HepG2 (cell line): ENCODE measurements around the gene SLC13A3. TPM values are rescaled to one million over a fixed set of nuclear protein-coding genes. Genes with fewer than 3 reads are reported as not detected.

Source experiments
- AGO1 ChIP-seq: fragments of 200-400 bp; formaldehyde crosslinking; IDR thresholded peaks from 2 replicates; pipeline ENCODE4 v1.6.1; 2017; ENCODE audit warnings: mild to moderate bottlenecking, low read depth, low read length, moderate library complexity; ENCODE audit not compliant: poor library complexity, severe bottlenecking
- ETV6 ChIP-seq: sonication (generic); formaldehyde crosslinking; conservative IDR thresholded peaks from 2 replicates; pipeline ENCODE4 v1.4.0; 2020; ENCODE audit warnings: missing genetic modification reagents
- FOXO1 ChIP-seq: sonication (generic); formaldehyde crosslinking; IDR thresholded peaks from 2 replicates; pipeline ENCODE4 v1.4.0; 2020; ENCODE audit warnings: missing genetic modification reagents
- GMEB2 ChIP-seq: IDR thresholded peaks from 2 replicates; pipeline ENCODE4 v1.6.1; 2016; ENCODE audit warnings: missing biosample characterization, missing genetic modification reagents, low read depth
- HDAC2 ChIP-seq: sonication (generic); formaldehyde crosslinking; IDR thresholded peaks from 2 replicates; pipeline ENCODE4 v1.4.0; 2020; ENCODE audit warnings: missing genetic modification reagents
- IRX3 ChIP-seq: sonication (generic); formaldehyde crosslinking; IDR thresholded peaks from 2 replicates; pipeline ENCODE4 v1.8.1; 2023; ENCODE audit warnings: mild to moderate bottlenecking, low read depth, missing genetic modification reagents, borderline replicate concordance
- KDM5A ChIP-seq: fragments of 200-600 bp; sonication (generic); IDR thresholded peaks from 2 replicates; pipeline ENCODE4 v1.7.0; 2018; ENCODE audit warnings: antibody characterized with exemption, mild to moderate bottlenecking, low read length, borderline replicate concordance
- KMT2B ChIP-seq: IDR thresholded peaks from 2 replicates; pipeline ENCODE4 v1.6.1; 2016; ENCODE audit warnings: missing genetic modification reagents, missing compliant biosample characterization
- NFIB ChIP-seq: sonication (generic); formaldehyde crosslinking; IDR thresholded peaks from 2 replicates; pipeline ENCODE4 v1.9.0; 2021; ENCODE audit warnings: missing genetic modification reagents, mild to moderate bottlenecking, borderline replicate concordance
- RAD21 ChIP-seq: fragments of 450-650 bp; formaldehyde crosslinking; IDR thresholded peaks from 2 replicates; pipeline ENCODE4 v1.5.0; 2020; ENCODE audit warnings: mild to moderate bottlenecking
- REXO4 ChIP-seq: sonication (generic); formaldehyde crosslinking; IDR thresholded peaks from 2 replicates; pipeline ENCODE4 v1.8.0; 2022; ENCODE audit warnings: missing genetic modification reagents, mild to moderate bottlenecking, borderline replicate concordance
- SNRNP70 ChIP-seq: fragments of 200-400 bp; formaldehyde crosslinking; IDR thresholded peaks from 2 replicates; pipeline ENCODE4 v1.6.1; 2017; ENCODE audit warnings: mild to moderate bottlenecking, low read depth, low read length, moderate library complexity
- TSC22D2 ChIP-seq: sonication (generic); formaldehyde crosslinking; IDR thresholded peaks from 2 replicates; pipeline ENCODE4 v1.5.1; 2020; ENCODE audit warnings: missing genetic modification reagents, mild to moderate bottlenecking, borderline replicate concordance
- ZHX2 ChIP-seq, 2 experiments: sonication (generic) in 1 of 2; formaldehyde crosslinking in 1 of 2; IDR thresholded peaks; 2 replicates each; pipeline versions ENCODE4 v1.6.1 to v1.9.0; 2014 to 2022; ENCODE audit warnings: antibody characterized with exemption in 1 of 2, borderline replicate concordance in 1 of 2, inconsistent platforms in 1 of 2, low read depth in 1 of 2, missing genetic modification reagents in 1 of 2
- ZNF644 ChIP-seq: IDR thresholded peaks from 2 replicates; pipeline ENCODE4 v1.6.1; 2016; ENCODE audit warnings: low read depth
- ZNF782 ChIP-seq: sonication (generic); formaldehyde crosslinking; IDR thresholded peaks from 2 replicates; pipeline ENCODE4 v1.4.0; 2020; ENCODE audit warnings: missing genetic modification reagents, mild to moderate bottlenecking, borderline replicate concordance
- ZXDC ChIP-seq: sonication (generic); formaldehyde crosslinking; IDR thresholded peaks from 2 replicates; pipeline ENCODE4 v1.5.0; 2020; ENCODE audit warnings: mild to moderate bottlenecking, missing genetic modification reagents
- polyA plus RNA-seq, 8 experiments: library from polyadenylated mRNA; depleted of rRNA in 3 of 8; stranded (reverse) in 7 of 8; unstranded in 1 of 8; fragments of >200 nt; fragmentation: Illumina TruSeq in 4 of 8; extraction: Trizol in 4 of 8; gene quantifications; 2 replicates each; pipeline versions ENCODE4 v1.2.1 to v1.2.3, GENCODE V29; 2011 to 2016; ENCODE audit warnings: low read depth in 4 of 8, missing spikeins in 1 of 8, mixed read lengths in 1 of 8; ENCODE audit not compliant: insufficient read depth in 1 of 8
- total RNA-seq, 5 experiments: library from RNA; depleted of rRNA; stranded (reverse); fragments of >200 nt; fragmentation: Illumina TruSeq; extraction: Trizol; gene quantifications; 2 replicates each; pipeline ENCODE4 v1.2.3, GENCODE V29; 2016; ENCODE audit warnings: low read depth in 1 of 5

The SLC13A3 gene
- total and polyA plus RNA-seq, 2 of the 13 experiments (the other 11 are each of a cell fraction or from before 2014, with no cell fraction given): 66.5 to 76.0 TPM

- TF ChIP-seq ZHX2 (IDR thresholded peaks at IDR 0.05; ENCODE audit: low read depth): no peak
- TF ChIP-seq ZHX2 (CRISPR knock-in tag; IDR thresholded peaks at IDR 0.05; ENCODE audit: borderline replicate concordance): no peak
- no peak for TF ChIP-seq REXO4
- no peak for TF ChIP-seq KMT2B (CRISPR knock-in tag)
- no peak for TF ChIP-seq FOXO1 (CRISPR knock-in tag)
- no peak for TF ChIP-seq ZNF782 (CRISPR knock-in tag)
- no peak for TF ChIP-seq GMEB2
- TF ChIP-seq ETV6 (CRISPR knock-in tag): no peak
- no peak for TF ChIP-seq IRX3
- TF ChIP-seq HDAC2 (CRISPR knock-in tag): no peak
- TF ChIP-seq ZXDC: no peak
- no peak for TF ChIP-seq ZNF644 (CRISPR knock-in tag)
- no peak for TF ChIP-seq AGO1
- TF ChIP-seq KDM5A: no peak
- TF ChIP-seq SNRNP70: no peak
- 0 out of 2 replicates have a peak, but pooled peaks have one; percentile 25 for TF ChIP-seq NFIB
- TF ChIP-seq RAD21: no peak
- TF ChIP-seq TSC22D2 (CRISPR knock-in tag): no peak
These were observed 106.0 kb downstream of the SLC13A3 start (continued) for GRCh38 chr20:46545077-46545826.
